ENCODE measurements around the gene UHRF1. TPM values are rescaled to one million over a fixed set of nuclear protein-coding genes. Genes with fewer than 3 reads are reported as not detected.
"Not testable (repeated sequence)": the region's sequence is repeated elsewhere in the genome, so short reads cannot be mapped to it uniquely, and the experiment has no call there.

Gene UHRF1
- total RNA-seq, 6 experiments from 2014 or later: 0.17 to 3.8 (median 0.82) TPM

- intact Hi-C loops (cut with DNase I): loop anchor here in 1 of 2 donors (10.0 kb wide), 1 partner anchor 50 kb away; no protein-coding TSS in a partner anchor
- Histone ChIP-seq H3K4me1 (peaks cover 0 to 75% (median 34%) of the 10 kb centered on the region in 4 donors), H3K27me3 (no peaks in the 10 kb centered on the region), H3K9me3 (no peaks in the 10 kb centered on the region), H3K4me3 (no peak overlapping the region), H3K27ac (peak overlapping the region in 2 of 3 donors; percentile 29 to 70), H3K36me3 (no peaks in the 10 kb centered on the region)
- no peak for ATAC-seq
- TF ChIP-seq CTCF (IDR thresholded peaks at IDR 0.05) (no peak), POLR2A (IDR thresholded peaks at IDR 0.05) (no peak)
- peak in 1 of 3 donors; percentile 55 for DNase-seq
- WGBS (ENCODE audit: insufficient coverage, low coverage, low lambda C conversion rate, missing lambda C conversion rate): 74% methylated on average over 14 of the region's 14 CpGs
Observed at GRCh38 chr19:4974880-4975469, 65.7 kb downstream of the UHRF1 start.

- not testable (repeated sequence) for H3K36me3 ChIP-seq, H3K4me3 ChIP-seq, ATAC-seq, H3K27me3 ChIP-seq, DNase-seq, H3K9me3 ChIP-seq
- intact Hi-C loops (cut with DNase I): loop anchor here in 1 of 2 donors (10.0 kb wide), 1 partner anchor 49 kb away; no protein-coding TSS in a partner anchor
- Histone ChIP-seq H3K27ac (peak overlapping the region; percentile 50 to 71 (median 70)), H3K4me1 (peaks cover 0 to 77% (median 30%) of the 10 kb centered on the region in 4 donors)
- WGBS (ENCODE audit: insufficient coverage, low coverage, low lambda C conversion rate, missing lambda C conversion rate): 63% methylated on average over 7 of the region's 13 CpGs
Observed at GRCh38 chr19:4975601-4976000, 66.3 kb downstream of the UHRF1 start.

- WGBS (ENCODE audit: insufficient coverage, low coverage, low lambda C conversion rate, missing lambda C conversion rate): 34% methylated on average over 27 of the region's 33 CpGs
- ATAC-seq (peak; percentile 56 to 72 (median 64)), DNase-seq (peak; percentile 67 to 80 (median 67))
- H3K9me3 ChIP-seq: no peaks in the 10 kb centered on the region
- H3K27ac ChIP-seq: peak overlapping the region; percentile 50 to 71 (median 70)
- no peaks in the 10 kb centered on the region for H3K27me3 ChIP-seq
- H3K36me3 ChIP-seq: no peaks in the 10 kb centered on the region
- intact Hi-C loops (cut with DNase I): loop anchor here in 1 of 2 donors (10.0 kb wide), 1 partner anchor 48 kb away; no protein-coding TSS in a partner anchor
- TF ChIP-seq CTCF (IDR thresholded peaks at IDR 0.05) (peak in 3 of 4 donors; percentile 30 to 40 (median 40)), POLR2A (IDR thresholded peaks at IDR 0.05) (peak; percentile 28)
- no peak overlapping the region for H3K4me3 ChIP-seq
- peaks cover 0 to 73% (median 26%) of the 10 kb centered on the region in 4 donors for H3K4me1 ChIP-seq
Observed at GRCh38 chr19:4976401-4977298, 67.3 kb downstream of the UHRF1 start.

GRCh38 chr19:4977299-4978174 is 68.2 kb downstream of the UHRF1 start:
- Histone ChIP-seq H3K36me3 (no peaks in the 10 kb centered on the region), H3K9me3 (no peaks in the 10 kb centered on the region), H3K4me3 (no peak overlapping the region), H3K27me3 (no peaks in the 10 kb centered on the region), H3K27ac (peak overlapping the region; percentile 50 to 71 (median 70)), H3K4me1 (peaks cover 0 to 65% (median 22%) of the 10 kb centered on the region in 4 donors)
- intact Hi-C loops (cut with DNase I): loop anchor here in 1 of 2 donors (10.0 kb wide), 1 partner anchor 47 kb away; no protein-coding TSS in a partner anchor
- 78% methylated on average over 5 of the region's 36 CpGs for WGBS (ENCODE audit: insufficient coverage, low coverage, low lambda C conversion rate, missing lambda C conversion rate)
- peak in 1 of 3 donors; percentile 55 for DNase-seq
- TF ChIP-seq CTCF (IDR thresholded peaks at IDR 0.05) (no peak), POLR2A (IDR thresholded peaks at IDR 0.05) (no peak)
- ATAC-seq: no peak
